ENCODE results near the gene PHLDB3. TPM values are rescaled to one million over a fixed set of nuclear protein-coding genes. Genes with fewer than 3 reads are reported as not detected.
"Not testable (repeated sequence)": the region's sequence is repeated elsewhere in the genome, so short reads cannot be mapped to it uniquely, and the experiment has no call there.

PHLDB3 gene
- total and polyA plus RNA-seq, 10 donors, result 8.0 to 23.0 (median 16.1) TPM

DNA sequence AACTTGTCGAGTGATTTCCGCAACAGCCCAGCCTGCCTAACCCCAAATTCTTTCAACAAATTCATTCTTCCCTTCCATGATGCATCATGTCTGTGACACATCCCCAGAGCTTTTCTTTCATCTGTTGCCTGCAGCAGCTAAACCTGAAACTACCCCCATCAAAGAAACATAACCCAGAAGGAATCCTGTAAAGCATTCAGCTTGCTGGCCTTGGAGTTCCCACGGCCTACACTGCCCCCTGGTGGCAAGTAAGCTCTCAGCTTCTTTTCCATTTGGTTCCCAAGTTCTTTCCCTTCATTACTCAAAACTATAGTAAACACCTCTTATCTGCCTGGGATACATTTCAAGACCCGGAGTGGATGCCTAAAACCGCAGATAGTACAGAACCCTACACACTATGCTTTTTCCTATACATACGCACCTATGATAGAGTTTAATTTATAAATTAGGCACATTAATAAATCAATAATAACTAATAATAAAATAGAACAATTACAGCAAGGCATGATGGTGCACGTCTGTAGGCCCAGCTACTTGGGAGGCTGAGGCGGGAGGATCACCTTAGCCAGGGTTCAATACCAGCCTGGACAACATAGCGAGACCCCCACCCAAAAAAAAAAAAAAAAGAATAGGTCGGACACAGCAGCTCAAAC is 15.0 kb upstream of the PHLDB3 start:
- TF ChIP-seq POLR2AphosphoS5 (IDR thresholded peaks at IDR 0.05) (no peak), CTCF (IDR thresholded peaks at IDR 0.05 in 8 of 11, conservative IDR thresholded peaks at IDR 0.05 in 3 of 11) (peak; percentile 80 to 94 (median 88)), POLR2A (IDR thresholded peaks at IDR 0.05) (no peak)
- H3K27me3 ChIP-seq (replicated peaks in 1 of 7), result no peaks in the 10 kb centered on the region
- peaks cover 4 to 65% (median 21%) of the 10 kb centered on the region in 6 donors for H3K4me1 ChIP-seq
- H3K9me3 ChIP-seq, result no peaks in the 10 kb centered on the region
- H3K36me3 ChIP-seq, result peaks cover 0 to 48% (median 0%) of the 10 kb centered on the region in 6 donors
- intact Hi-C loops (cut with DNase I; ENCODE audit: low total_unique reads), result loop anchor here (2.0 kb wide), 1 partner anchor 73 kb away; no protein-coding TSS in a partner anchor
- H3K27ac ChIP-seq, result peak overlapping the region in 1 of 8 donors; percentile 0
- H3K4me3 ChIP-seq, result no peak overlapping the region
- DNase-seq, result peak; percentile 92
- 54 to 60% (median 59%) methylated on average over 10 of the region's 10 CpGs for WGBS, 5 donors

- Histone ChIP-seq H3K36me3 (peaks cover 0 to 55% (median 0%) of the 10 kb centered on the region in 6 donors), H3K27ac (no peak overlapping the region), H3K4me3 (no peak overlapping the region), H3K27me3 (replicated peaks in 1 of 7) (no peaks in the 10 kb centered on the region), H3K9me3 (no peaks in the 10 kb centered on the region), H3K4me1 (peaks cover 4 to 50% (median 13%) of the 10 kb centered on the region in 6 donors)
- intact Hi-C loops (cut with DNase I; ENCODE audit: low total_unique reads), result loop anchor here (2.0 kb wide), 1 partner anchor 71 kb away; no protein-coding TSS in a partner anchor
- TF ChIP-seq POLR2A (IDR thresholded peaks at IDR 0.05) (no peak), CTCF (IDR thresholded peaks at IDR 0.05 in 8 of 11, conservative IDR thresholded peaks at IDR 0.05 in 3 of 11) (no peak), POLR2AphosphoS5 (IDR thresholded peaks at IDR 0.05) (no peak)
- no peak for DNase-seq
- 77 to 83% (median 82%) methylated on average over 4 of the region's 4 CpGs for WGBS, 5 donors
Measured at GRCh38 chr19:43518051-43518450, 13.5 kb upstream of the PHLDB3 start.

DNA sequence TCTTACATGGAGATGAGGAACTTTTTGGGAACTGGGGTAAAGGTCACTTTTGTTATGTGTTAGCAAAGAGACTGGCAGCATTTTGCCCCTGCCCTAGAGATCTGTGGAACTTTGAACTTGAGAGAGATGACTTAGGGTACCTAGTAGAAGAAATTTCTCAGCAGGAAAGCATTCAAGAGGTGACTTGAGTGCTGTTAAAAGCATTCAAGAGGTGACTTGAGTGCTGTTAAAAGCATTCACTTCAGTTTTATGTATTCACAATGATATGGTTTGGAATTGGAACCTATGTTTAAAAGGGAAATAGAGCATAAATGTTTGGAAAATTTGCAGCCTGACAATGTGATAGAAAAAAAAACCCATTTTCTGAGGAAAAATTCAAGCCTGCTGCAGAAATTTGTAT is 7.9 kb upstream of the PHLDB3 start:
- intact Hi-C loops (cut with DNase I; ENCODE audit: low total_unique reads); H3K4me3 ChIP-seq; H3K4me1 ChIP-seq; H3K27ac ChIP-seq; H3K9me3 ChIP-seq; H3K27me3 ChIP-seq (replicated peaks in 1 of 7); DNase-seq: not testable (repeated sequence)
- H3K36me3 ChIP-seq, result peaks cover 0 to 80% (median 24%) of the 10 kb centered on the region in 6 donors

GRCh38 chr19:43511324-43511723 is 6.8 kb upstream of the PHLDB3 start:
- no peak for DNase-seq
- intact Hi-C loops (cut with DNase I; ENCODE audit: low total_unique reads), result no loop called here
- 87 to 95% (median 90%) methylated on average over 5 of the region's 5 CpGs for WGBS, 5 donors

DNA sequence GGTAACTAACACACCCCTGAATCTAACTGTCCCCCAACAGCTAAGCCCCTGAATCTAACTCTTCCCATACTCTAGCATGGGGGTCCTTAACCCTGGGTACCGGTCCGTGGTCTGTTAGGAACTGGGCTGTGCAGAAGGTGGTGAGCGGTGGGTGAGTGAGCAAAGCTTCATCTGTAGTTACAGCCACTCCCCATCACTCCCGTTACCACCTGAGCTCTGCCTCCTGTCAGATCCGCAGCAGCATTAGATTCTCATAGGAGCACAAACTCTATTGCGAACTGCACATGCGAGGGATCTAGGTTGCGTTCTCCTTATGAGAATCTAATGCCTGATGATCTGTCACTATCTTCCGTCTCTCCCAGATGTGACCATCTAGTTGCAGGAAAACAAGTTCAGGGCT is 6.2 kb upstream of the PHLDB3 start:
- Histone ChIP-seq H3K4me3 (no peak overlapping the region), H3K9me3 (no peaks in the 10 kb centered on the region), H3K27ac (no peak overlapping the region), H3K4me1 (peaks cover 0 to 3% (median 0%) of the 10 kb centered on the region in 6 donors), H3K27me3 (replicated peaks in 1 of 7) (no peaks in the 10 kb centered on the region), H3K36me3 (peaks cover 0 to 78% (median 24%) of the 10 kb centered on the region in 6 donors)
- TF ChIP-seq CTCF (IDR thresholded peaks at IDR 0.05 in 8 of 11, conservative IDR thresholded peaks at IDR 0.05 in 3 of 11) (no peak), POLR2A (IDR thresholded peaks at IDR 0.05) (no peak), POLR2AphosphoS5 (IDR thresholded peaks at IDR 0.05) (no peak)
- WGBS, 5 donors, result 96 to 99% (median 98%) methylated on average over 9 of the region's 9 CpGs
- no peak for DNase-seq
- intact Hi-C loops (cut with DNase I; ENCODE audit: low total_unique reads), result no loop called here

More at GRCh38 chr19:43511324-43511723, 6.8 kb upstream of the PHLDB3 start:
- H3K36me3 ChIP-seq, result peaks cover 0 to 76% (median 24%) of the 10 kb centered on the region in 6 donors
- H3K9me3 ChIP-seq, result no peaks in the 10 kb centered on the region
- H3K4me1 ChIP-seq, result peaks cover 0 to 3% (median 0%) of the 10 kb centered on the region in 6 donors
- no peak overlapping the region for H3K27ac ChIP-seq
- H3K27me3 ChIP-seq (replicated peaks in 1 of 7), result no peaks in the 10 kb centered on the region
- TF ChIP-seq POLR2A (IDR thresholded peaks at IDR 0.05) (no peak), POLR2AphosphoS5 (IDR thresholded peaks at IDR 0.05) (no peak)
- no peak overlapping the region for H3K4me3 ChIP-seq
